ENCODE results near the gene HOMER2. TPM values are rescaled to one million over a fixed set of nuclear protein-coding genes. Genes with fewer than 3 reads are reported as not detected.

Gene HOMER2
- polyA plus RNA-seq, 1 experiment = 0.83 TPM

DNA sequence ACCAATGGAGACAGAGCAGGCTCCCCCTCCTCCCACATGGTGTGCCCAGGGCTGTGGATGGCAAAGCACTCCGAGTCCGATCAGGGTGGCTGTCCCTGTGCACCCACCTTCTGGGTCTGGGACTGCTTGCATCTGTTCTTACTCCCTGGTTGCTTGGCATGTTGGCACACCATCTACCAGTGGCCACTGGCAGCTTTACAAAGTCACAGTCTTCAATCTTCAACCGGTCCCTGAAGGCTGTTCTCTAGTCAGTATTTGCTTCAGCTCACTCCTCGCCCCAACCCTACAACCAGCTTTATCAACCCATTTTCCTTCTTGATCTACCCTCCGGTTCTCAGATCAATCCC, 14.8 kb downstream of the HOMER2 start:
- ChIA-PET POLR2A (no interaction called here), CTCF (interaction anchor here (1.3 kb wide), 1 partner anchor 10 kb away, joined by 3 read pairs; no protein-coding TSS in a partner anchor)
- H3K27me3 ChIP-seq (ENCODE audit: control insufficient read depth, insufficient read depth, low read length) = no peaks in the 10 kb centered on the region
- no peaks in the 10 kb centered on the region for H3K36me3 ChIP-seq (ENCODE audit: control insufficient read depth, insufficient read depth, low read length)
- no peak for DNase-seq (ENCODE audit: low read depth)
- H3K4me3 ChIP-seq (ENCODE audit: low read depth, low read length) = no peak overlapping the region
- TF ChIP-seq, protein P1, sequence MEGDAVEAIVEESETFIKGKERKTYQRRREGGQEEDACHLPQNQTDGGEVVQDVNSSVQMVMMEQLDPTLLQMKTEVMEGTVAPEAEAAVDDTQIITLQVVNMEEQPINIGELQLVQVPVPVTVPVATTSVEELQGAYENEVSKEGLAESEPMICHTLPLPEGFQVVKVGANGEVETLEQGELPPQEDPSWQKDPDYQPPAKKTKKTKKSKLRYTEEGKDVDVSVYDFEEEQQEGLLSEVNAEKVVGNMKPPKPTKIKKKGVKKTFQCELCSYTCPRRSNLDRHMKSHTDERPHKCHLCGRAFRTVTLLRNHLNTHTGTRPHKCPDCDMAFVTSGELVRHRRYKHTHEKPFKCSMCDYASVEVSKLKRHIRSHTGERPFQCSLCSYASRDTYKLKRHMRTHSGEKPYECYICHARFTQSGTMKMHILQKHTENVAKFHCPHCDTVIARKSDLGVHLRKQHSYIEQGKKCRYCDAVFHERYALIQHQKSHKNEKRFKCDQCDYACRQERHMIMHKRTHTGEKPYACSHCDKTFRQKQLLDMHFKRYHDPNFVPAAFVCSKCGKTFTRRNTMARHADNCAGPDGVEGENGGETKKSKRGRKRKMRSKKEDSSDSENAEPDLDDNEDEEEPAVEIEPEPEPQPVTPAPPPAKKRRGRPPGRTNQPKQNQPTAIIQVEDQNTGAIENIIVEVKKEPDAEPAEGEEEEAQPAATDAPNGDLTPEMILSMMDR (IDR thresholded peaks at IDR 0.05; ENCODE audit: insufficient read depth, low read depth, low read length) = no peak

DNA sequence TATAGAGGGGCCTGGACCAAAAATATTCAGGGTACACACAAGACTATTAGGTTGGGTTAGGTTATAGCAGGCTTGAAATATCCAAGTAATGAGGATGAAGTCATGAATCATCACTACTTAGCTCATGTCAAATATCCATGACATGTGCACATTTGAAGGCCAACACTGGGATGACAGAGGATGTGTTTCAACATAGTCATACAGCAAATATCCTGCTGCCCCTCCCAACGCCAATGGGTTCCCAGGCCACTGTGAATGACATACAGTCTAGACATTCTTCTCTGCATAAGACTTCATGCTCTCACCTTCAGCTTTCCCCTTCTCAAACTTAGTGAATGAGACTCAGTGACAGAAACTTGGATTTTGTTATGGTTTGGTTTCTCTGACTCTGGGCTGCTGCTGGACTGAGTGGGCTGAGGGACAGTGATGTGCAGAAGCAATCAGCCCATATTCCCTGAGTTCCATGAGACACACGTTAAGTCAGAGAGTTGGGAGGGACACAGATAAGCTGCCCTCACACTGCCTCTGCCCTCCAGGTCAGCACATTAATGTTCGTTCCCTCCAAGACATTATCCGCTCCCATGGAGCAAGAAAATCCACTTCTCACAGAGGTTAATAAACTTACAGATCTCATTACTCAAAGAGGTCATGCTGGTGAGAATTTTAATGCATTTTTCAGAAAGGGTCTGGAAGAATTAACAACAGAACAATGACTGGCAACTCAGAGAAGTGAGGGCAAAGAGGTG, 15.4 kb downstream of the HOMER2 start:
- Histone ChIP-seq H3K4me3 (ENCODE audit: low read depth, low read length) (no peak overlapping the region), H3K36me3 (ENCODE audit: control insufficient read depth, insufficient read depth, low read length) (no peaks in the 10 kb centered on the region), H3K27me3 (ENCODE audit: control insufficient read depth, insufficient read depth, low read length) (no peaks in the 10 kb centered on the region)
- ChIA-PET CTCF (no interaction called here), POLR2A (no interaction called here)
- no peak for DNase-seq (ENCODE audit: low read depth)
- TF ChIP-seq, protein P1 (IDR thresholded peaks at IDR 0.05; ENCODE audit: insufficient read depth, low read depth, low read length) = no peak

DNA sequence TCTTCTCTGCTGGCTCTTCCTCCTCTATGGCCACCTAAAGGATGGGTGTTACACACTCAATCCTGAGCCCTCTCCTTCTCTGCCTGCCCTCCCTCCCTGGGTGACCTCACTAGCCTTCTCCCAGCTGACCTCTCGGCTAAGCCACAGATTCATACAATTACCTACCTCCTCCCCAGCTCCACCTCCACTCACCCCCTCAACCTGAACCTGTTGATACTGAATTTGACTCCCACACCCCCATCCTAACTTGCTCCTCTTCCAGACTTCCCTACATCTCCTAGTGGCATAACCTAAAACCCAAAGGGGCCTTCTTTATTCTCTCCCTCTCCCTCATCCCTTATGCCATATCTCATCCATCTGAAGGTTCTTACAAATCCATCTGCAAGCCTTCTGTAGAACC, 17.1 kb downstream of the HOMER2 start:
- H3K36me3 ChIP-seq (ENCODE audit: control insufficient read depth, insufficient read depth, low read length) = no peaks in the 10 kb centered on the region
- ChIA-PET POLR2A (no interaction called here), CTCF (no interaction called here)
- TF ChIP-seq, protein P1 (IDR thresholded peaks at IDR 0.05; ENCODE audit: insufficient read depth, low read depth, low read length) = no peak
- H3K4me3 ChIP-seq (ENCODE audit: low read depth, low read length) = no peak overlapping the region
- no peaks in the 10 kb centered on the region for H3K27me3 ChIP-seq (ENCODE audit: control insufficient read depth, insufficient read depth, low read length)
- DNase-seq (ENCODE audit: low read depth) = no peak

DNA sequence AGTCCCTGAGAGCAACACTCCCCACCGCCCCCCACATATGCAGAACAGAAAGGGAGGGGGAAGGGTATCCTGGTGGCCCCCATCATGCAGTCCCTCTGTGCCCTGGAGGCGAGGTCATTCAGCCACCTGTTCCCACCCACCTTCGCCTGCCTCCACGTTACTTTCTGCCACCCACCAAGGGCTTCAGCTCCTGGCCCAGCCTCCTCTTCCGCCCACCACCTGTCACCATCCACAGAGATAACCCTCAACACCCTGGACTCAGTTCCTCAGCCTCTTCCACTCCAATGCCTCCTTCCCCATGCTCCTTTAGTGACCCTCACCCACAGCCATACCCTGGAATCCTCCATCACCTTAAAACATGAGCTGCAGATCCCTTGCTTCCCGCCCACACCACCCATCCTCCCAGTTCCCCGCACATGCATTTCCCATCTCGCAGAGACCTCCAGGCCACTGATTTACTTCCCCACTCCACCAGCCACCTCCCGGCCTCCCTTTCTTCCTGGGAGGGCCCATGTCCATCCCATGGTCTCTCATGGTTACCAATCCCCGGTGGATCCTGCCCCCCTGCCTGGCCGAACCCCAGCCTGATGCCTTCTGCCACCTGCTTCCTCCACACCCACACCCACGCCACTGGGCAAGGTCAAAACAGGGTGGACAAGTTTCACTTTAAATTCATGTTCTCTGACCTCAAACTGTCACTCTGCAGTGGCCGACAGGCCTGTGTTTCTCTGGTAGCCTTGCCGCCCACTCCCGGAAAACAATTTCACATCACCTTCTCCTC, 18.2 kb downstream of the HOMER2 start:
- Histone ChIP-seq H3K4me3 (ENCODE audit: low read depth, low read length) (no peak overlapping the region), H3K36me3 (ENCODE audit: control insufficient read depth, insufficient read depth, low read length) (no peaks in the 10 kb centered on the region), H3K27me3 (ENCODE audit: control insufficient read depth, insufficient read depth, low read length) (no peaks in the 10 kb centered on the region)
- ChIA-PET CTCF (no interaction called here), POLR2A (no interaction called here)
- TF ChIP-seq, protein P1 (IDR thresholded peaks at IDR 0.05; ENCODE audit: insufficient read depth, low read depth, low read length) = no peak
- DNase-seq (ENCODE audit: low read depth) = no peak

DNA sequence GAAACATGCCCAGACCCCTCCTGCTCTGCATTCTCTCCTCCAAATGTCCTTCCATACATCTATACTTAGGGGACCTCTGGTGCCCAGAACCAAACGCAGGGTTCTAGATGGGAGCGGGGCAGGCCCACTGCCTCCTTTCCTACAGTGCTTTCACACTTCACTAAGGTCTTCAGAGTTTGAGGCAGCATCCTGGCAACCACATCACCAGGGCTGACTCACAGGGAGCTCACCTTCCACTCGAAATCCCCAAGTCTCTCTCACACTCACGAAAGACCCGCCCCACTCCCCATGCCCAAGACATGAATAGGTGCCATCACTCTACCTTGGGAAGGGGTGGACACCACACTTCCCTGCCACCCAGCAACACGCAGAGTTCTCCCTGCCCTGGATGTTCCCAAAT, 18.9 kb downstream of the HOMER2 start:
- Histone ChIP-seq H3K4me3 (ENCODE audit: low read depth, low read length) (no peak overlapping the region), H3K36me3 (ENCODE audit: control insufficient read depth, insufficient read depth, low read length) (no peaks in the 10 kb centered on the region), H3K27me3 (ENCODE audit: control insufficient read depth, insufficient read depth, low read length) (no peaks in the 10 kb centered on the region)
- DNase-seq (ENCODE audit: low read depth) = no peak
- TF ChIP-seq, protein P1 (IDR thresholded peaks at IDR 0.05; ENCODE audit: insufficient read depth, low read depth, low read length) = no peak
- POLR2A ChIA-PET = no interaction called here
- CTCF ChIA-PET = no interaction called here

All from BJ (cell line).